Measurements from ENCODE around the gene TEAD3. TPM values are rescaled to one million over a fixed set of nuclear protein-coding genes. Genes with fewer than 3 reads are reported as not detected.

TEAD3 gene
- total and polyA plus RNA-seq, 4 donors, result 1.9 to 6.8 (median 4.5) TPM

DNA sequence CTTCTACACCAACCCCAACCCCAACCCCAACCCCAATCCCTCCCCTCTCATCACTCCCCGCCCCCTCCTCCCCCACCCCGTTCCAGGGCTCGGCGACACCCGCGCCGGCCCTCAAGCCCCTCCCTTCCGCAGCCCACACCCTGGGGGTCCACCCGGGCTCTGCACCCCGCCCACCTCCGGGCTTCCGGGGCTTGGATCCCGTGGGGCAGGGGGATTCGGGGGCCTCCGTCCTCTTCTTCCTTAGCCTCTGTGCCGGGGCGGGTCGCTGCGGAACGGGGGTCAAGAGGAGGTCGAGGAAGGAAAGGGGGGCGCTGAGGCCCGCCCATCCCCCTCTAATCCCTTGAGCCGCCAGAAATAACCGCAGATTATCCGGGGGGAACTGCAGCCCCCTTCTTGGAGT, 15.1 kb upstream of the TEAD3 start:
- no peak for DNase-seq (ENCODE audit: low spot score)
- H3K4me1 ChIP-seq (ENCODE audit: control insufficient read depth in 4 of 4, insufficient read depth in 4 of 4, low read length in 3 of 4), result no peaks in the 10 kb centered on the region
- no peak overlapping the region for H3K27ac ChIP-seq (ENCODE audit: low read depth in 1 of 2, low read length in 2 of 2)
- no peak overlapping the region for H3K4me3 ChIP-seq (ENCODE audit: low read depth in 1 of 3, low read length in 3 of 3)
- H3K27me3 ChIP-seq (ENCODE audit: control insufficient read depth in 4 of 4, insufficient read depth in 4 of 4, low read length in 3 of 4), result no peaks in the 10 kb centered on the region
- H3K36me3 ChIP-seq (ENCODE audit: control insufficient read depth in 4 of 4, insufficient read depth in 3 of 4, low read depth in 1 of 4, low read length in 3 of 4), result no peaks in the 10 kb centered on the region
- WGBS, result 13% methylated on average over 26 of the region's 26 CpGs
- TF ChIP-seq, protein P1, sequence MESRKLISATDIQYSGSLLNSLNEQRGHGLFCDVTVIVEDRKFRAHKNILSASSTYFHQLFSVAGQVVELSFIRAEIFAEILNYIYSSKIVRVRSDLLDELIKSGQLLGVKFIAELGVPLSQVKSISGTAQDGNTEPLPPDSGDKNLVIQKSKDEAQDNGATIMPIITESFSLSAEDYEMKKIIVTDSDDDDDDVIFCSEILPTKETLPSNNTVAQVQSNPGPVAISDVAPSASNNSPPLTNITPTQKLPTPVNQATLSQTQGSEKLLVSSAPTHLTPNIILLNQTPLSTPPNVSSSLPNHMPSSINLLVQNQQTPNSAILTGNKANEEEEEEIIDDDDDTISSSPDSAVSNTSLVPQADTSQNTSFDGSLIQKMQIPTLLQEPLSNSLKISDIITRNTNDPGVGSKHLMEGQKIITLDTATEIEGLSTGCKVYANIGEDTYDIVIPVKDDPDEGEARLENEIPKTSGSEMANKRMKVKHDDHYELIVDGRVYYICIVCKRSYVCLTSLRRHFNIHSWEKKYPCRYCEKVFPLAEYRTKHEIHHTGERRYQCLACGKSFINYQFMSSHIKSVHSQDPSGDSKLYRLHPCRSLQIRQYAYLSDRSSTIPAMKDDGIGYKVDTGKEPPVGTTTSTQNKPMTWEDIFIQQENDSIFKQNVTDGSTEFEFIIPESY (IDR thresholded peaks at IDR 0.05), result no peak
- TF ChIP-seq, protein P2, sequence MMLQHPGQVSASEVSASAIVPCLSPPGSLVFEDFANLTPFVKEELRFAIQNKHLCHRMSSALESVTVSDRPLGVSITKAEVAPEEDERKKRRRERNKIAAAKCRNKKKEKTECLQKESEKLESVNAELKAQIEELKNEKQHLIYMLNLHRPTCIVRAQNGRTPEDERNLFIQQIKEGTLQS (IDR thresholded peaks at IDR 0.05), result no peak
- no peaks in the 10 kb centered on the region for H3K9me3 ChIP-seq (ENCODE audit: control insufficient read depth in 4 of 4, low read length in 3 of 4)
- H3K9ac ChIP-seq (ENCODE audit: low read depth in 1 of 2, low read length in 2 of 2), result no peak overlapping the region

DNA sequence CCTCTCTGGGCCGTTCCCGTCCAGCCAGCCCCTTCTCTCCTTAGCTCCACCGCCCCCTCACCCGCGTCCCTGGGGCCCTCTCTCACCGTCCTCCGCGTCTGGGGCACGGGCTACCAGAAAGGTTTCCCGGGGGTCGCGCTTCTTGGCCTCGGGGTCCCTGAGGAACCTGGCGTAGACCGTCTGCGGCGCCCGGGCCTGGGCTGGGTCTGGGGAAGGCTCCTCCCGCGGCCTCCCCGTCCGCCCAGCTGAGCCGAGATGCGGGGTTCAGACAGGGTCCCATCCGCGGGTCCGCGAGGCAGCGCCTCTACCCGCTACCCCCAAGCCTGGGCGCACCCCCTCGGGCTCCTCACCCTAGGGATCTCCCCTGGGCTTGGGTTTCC, 14.7 kb upstream of the TEAD3 start:
- no peak for TF ChIP-seq NR2F2 (IDR thresholded peaks at IDR 0.05)
- TF ChIP-seq RAD21 (IDR thresholded peaks at IDR 0.05), result no peak
- no peak for TF ChIP-seq FOXA2 (IDR thresholded peaks at IDR 0.05)
- TF ChIP-seq, protein P1 (IDR thresholded peaks at IDR 0.05), result no peak
- no peak for TF ChIP-seq YY1 (IDR thresholded peaks at IDR 0.05)
- no peak for TF ChIP-seq EGR1 (IDR thresholded peaks at IDR 0.05; ENCODE audit: low read depth in 2 of 2)
- TF ChIP-seq HNF4A (conservative IDR thresholded peaks at IDR 0.05), result no peak
- no peak for TF ChIP-seq SP1 (IDR thresholded peaks at IDR 0.05)
- TF ChIP-seq HNF4G (IDR thresholded peaks at IDR 0.05), result no peak
- TF ChIP-seq RXRA (IDR thresholded peaks at IDR 0.05), result no peak
- TF ChIP-seq TAF1 (conservative IDR thresholded peaks at IDR 0.05), result no peak
- no peak for TF ChIP-seq CTCF (IDR thresholded peaks at IDR 0.05; ENCODE audit: low read depth, low read length, missing input control)
- TF ChIP-seq MAX (IDR thresholded peaks at IDR 0.05), result no peak
- no peak for TF ChIP-seq GABPA (IDR thresholded peaks at IDR 0.05 in 1 of 2, conservative IDR thresholded peaks at IDR 0.05 in 1 of 2)
- TF ChIP-seq FOXA1 (IDR thresholded peaks at IDR 0.05), result no peak
- no peak for TF ChIP-seq JUND (IDR thresholded peaks at IDR 0.05)
- no peak for TF ChIP-seq REST (IDR thresholded peaks at IDR 0.05)
- Histone ChIP-seq H3K9me3 (ENCODE audit: control insufficient read depth in 4 of 4, low read length in 3 of 4) (no peaks in the 10 kb centered on the region), H3K9ac (ENCODE audit: low read depth in 1 of 2, low read length in 2 of 2) (no peak overlapping the region), H3K27ac (ENCODE audit: low read depth in 1 of 2, low read length in 2 of 2) (no peak overlapping the region), H3K4me1 (ENCODE audit: control insufficient read depth in 4 of 4, insufficient read depth in 4 of 4, low read length in 3 of 4) (no peaks in the 10 kb centered on the region), H3K4me3 (ENCODE audit: low read depth in 1 of 3, low read length in 3 of 3) (no peak overlapping the region), H3K36me3 (ENCODE audit: control insufficient read depth in 4 of 4, insufficient read depth in 3 of 4, low read depth in 1 of 4, low read length in 3 of 4) (no peaks in the 10 kb centered on the region), H3K27me3 (ENCODE audit: control insufficient read depth in 4 of 4, insufficient read depth in 4 of 4, low read length in 3 of 4) (no peaks in the 10 kb centered on the region)
- 27% methylated on average over 32 of the region's 32 CpGs for WGBS
- no peak for DNase-seq (ENCODE audit: low spot score)

Measured in liver (tissue), 9 donors.